IMR-90 (cell line): ENCODE data around the gene VIT.

Experiments
- BHLHE40 ChIP-seq: fragments of 150-350 bp; IDR thresholded peaks from 2 replicates; pipeline ENCODE4 v1.6.1; 2016; ENCODE audit warnings: mild to moderate bottlenecking, low read depth, low read length
- CHD1 ChIP-seq: IDR thresholded peaks from 2 replicates; pipeline ENCODE4 v1.6.1; 2012; ENCODE audit warnings: low read depth, low read length, improper control_type of control experiment
- FOS ChIP-seq: fragments of 150-350 bp; IDR thresholded peaks from 2 replicates; pipeline ENCODE4 v1.6.1; 2016; ENCODE audit warnings: low read depth, low read length
- MAFK ChIP-seq: IDR thresholded peaks from 2 replicates; pipeline ENCODE4 v1.6.1; 2012; ENCODE audit warnings: low read depth, low read length, improper control_type of control experiment
- MAZ ChIP-seq: IDR thresholded peaks from 2 replicates; pipeline ENCODE4 v1.6.1; 2012; ENCODE audit warnings: low read depth, mild to moderate bottlenecking, low read length, improper control_type of control experiment, moderate library complexity, borderline replicate concordance
- MXI1 ChIP-seq: IDR thresholded peaks from 2 replicates; pipeline ENCODE4 v1.6.1; 2012; ENCODE audit warnings: low read depth, mild to moderate bottlenecking, low read length, moderate library complexity, borderline replicate concordance
- NFE2L2 ChIP-seq: fragments of 150-350 bp; IDR thresholded peaks from 2 replicates; pipeline ENCODE4 v1.6.1; 2016; ENCODE audit warnings: low read depth, mild to moderate bottlenecking, low read length
- POLR2A ChIP-seq: IDR thresholded peaks from 2 replicates; pipeline ENCODE4 v1.6.1; 2012; ENCODE audit warnings: mild to moderate bottlenecking, low read depth, low read length
- RCOR1 ChIP-seq: IDR thresholded peaks from 2 replicates; pipeline ENCODE4 v1.6.1; 2012; ENCODE audit warnings: mild to moderate bottlenecking, low read length, improper control_type of control experiment; ENCODE audit not compliant: insufficient replicate concordance
- RFX5 ChIP-seq: IDR thresholded peaks from 2 replicates; pipeline ENCODE4 v1.8.0; 2012; ENCODE audit warnings: low read depth, mild to moderate bottlenecking, low read length, moderate library complexity
- SMC3 ChIP-seq: fragments of 150-350 bp; IDR thresholded peaks from 2 replicates; pipeline ENCODE4 v1.6.1; 2016; ENCODE audit warnings: low read depth, mild to moderate bottlenecking, antibody characterized with exemption, low read length, moderate library complexity
- TF ChIP-seq, protein P1 (sequence below): conservative IDR thresholded peaks from 2 replicates; pipeline ENCODE4 v1.5.1; 2012; ENCODE audit warnings: mild to moderate bottlenecking, low read depth, low read length, improper control_type of control experiment
- TF ChIP-seq, protein P2 (sequence below): fragments of 150-350 bp; IDR thresholded peaks from 2 replicates; pipeline ENCODE4 v1.6.1; 2017; ENCODE audit warnings: mild to moderate bottlenecking, antibody characterized with exemption, low read length, low read depth

DNA sequence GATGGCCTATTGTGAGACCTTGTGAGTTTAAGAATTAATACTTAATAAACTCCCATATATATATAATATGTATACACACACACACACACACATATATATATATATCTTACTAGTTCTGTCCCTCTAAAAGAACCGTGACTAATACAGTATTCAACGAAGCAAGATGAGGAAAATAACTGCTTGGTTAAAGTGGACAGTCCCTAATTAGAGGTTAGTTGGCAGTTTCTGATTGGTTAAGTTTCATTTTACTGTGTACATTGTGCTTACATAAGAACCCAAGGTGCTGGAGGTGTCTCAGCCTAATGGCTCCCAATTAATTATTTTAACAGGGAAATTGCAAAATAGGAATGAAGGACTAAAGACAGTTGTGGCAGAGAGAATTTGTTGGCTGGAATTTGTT is 137.7 kb downstream of the VIT start:
- TF ChIP-seq RFX5 (no peak), MXI1 (no peak), BHLHE40 (no peak), MAZ (no peak), POLR2A (no peak), RCOR1 (no peak), NFE2L2 (no peak), MAFK (no peak), CHD1 (no peak), SMC3 (no peak), FOS (no peak)
- TF ChIP-seq, protein P1, sequence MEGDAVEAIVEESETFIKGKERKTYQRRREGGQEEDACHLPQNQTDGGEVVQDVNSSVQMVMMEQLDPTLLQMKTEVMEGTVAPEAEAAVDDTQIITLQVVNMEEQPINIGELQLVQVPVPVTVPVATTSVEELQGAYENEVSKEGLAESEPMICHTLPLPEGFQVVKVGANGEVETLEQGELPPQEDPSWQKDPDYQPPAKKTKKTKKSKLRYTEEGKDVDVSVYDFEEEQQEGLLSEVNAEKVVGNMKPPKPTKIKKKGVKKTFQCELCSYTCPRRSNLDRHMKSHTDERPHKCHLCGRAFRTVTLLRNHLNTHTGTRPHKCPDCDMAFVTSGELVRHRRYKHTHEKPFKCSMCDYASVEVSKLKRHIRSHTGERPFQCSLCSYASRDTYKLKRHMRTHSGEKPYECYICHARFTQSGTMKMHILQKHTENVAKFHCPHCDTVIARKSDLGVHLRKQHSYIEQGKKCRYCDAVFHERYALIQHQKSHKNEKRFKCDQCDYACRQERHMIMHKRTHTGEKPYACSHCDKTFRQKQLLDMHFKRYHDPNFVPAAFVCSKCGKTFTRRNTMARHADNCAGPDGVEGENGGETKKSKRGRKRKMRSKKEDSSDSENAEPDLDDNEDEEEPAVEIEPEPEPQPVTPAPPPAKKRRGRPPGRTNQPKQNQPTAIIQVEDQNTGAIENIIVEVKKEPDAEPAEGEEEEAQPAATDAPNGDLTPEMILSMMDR: no peak
- TF ChIP-seq, protein P2, sequence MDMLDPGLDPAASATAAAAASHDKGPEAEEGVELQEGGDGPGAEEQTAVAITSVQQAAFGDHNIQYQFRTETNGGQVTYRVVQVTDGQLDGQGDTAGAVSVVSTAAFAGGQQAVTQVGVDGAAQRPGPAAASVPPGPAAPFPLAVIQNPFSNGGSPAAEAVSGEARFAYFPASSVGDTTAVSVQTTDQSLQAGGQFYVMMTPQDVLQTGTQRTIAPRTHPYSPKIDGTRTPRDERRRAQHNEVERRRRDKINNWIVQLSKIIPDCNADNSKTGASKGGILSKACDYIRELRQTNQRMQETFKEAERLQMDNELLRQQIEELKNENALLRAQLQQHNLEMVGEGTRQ: no peak
